Mesenchymal stem cell (in vitro differentiated cells and primary cell): Measurements from ENCODE around the gene ENO1.

Experiments
- DNase-seq: peaks from one replicate; pipeline ENCODE4 v3.0.0-alpha.2; 2013
- H2AFZ ChIP-seq: one replicate; pipeline ENCODE4 v1.6.1; 2013; ENCODE audit warnings: low read depth, mild to moderate bottlenecking, control low read depth, inconsistent platforms, low read length, moderate library complexity
- H2AK5ac ChIP-seq: 2 replicates; pipeline ENCODE4 v1.6.1; 2013; ENCODE audit warnings: low read length, moderate library complexity, mild to moderate bottlenecking, inconsistent platforms; ENCODE audit not compliant: severe bottlenecking
- H2BK120ac ChIP-seq: one replicate; pipeline ENCODE4 v1.6.1; 2013; ENCODE audit warnings: low read depth, mild to moderate bottlenecking, inconsistent platforms, low read length, moderate library complexity
- H2BK12ac ChIP-seq, 2 experiments: one replicate each; pipeline ENCODE4 v1.6.1; 2013; ENCODE audit warnings: inconsistent platforms in 2 of 2, low read length in 2 of 2, mild to moderate bottlenecking in 2 of 2, moderate library complexity in 2 of 2, control low read depth in 1 of 2
- H2BK15ac ChIP-seq: one replicate; pipeline ENCODE4 v1.6.1; 2013; ENCODE audit warnings: mild to moderate bottlenecking, low read depth, inconsistent platforms; ENCODE audit not compliant: poor library complexity, severe bottlenecking
- H2BK5ac ChIP-seq: 2 replicates; pipeline ENCODE4 v1.6.1; 2013; ENCODE audit warnings: low read depth, mild to moderate bottlenecking, low read length, control low read depth, inconsistent platforms; ENCODE audit not compliant: poor library complexity, severe bottlenecking
- H3K14ac ChIP-seq, 2 experiments: one replicate each; pipeline ENCODE4 v1.6.1; 2013; ENCODE audit warnings: inconsistent platforms in 2 of 2, low read length in 2 of 2, control low read depth in 1 of 2, mild to moderate bottlenecking in 1 of 2, moderate library complexity in 1 of 2
- H3K18ac ChIP-seq, 2 experiments: one replicate each; pipeline ENCODE4 v1.6.1; 2013; ENCODE audit warnings: inconsistent platforms in 2 of 2, low read length in 2 of 2, control low read depth in 1 of 2, low read depth in 1 of 2, mild to moderate bottlenecking in 1 of 2
- H3K23ac ChIP-seq, 2 experiments: one replicate each; pipeline ENCODE4 v1.6.1; 2013; ENCODE audit warnings: inconsistent platforms in 2 of 2, low read length in 2 of 2, mild to moderate bottlenecking in 2 of 2, moderate library complexity in 2 of 2, control low read depth in 1 of 2
- H3K27ac ChIP-seq: 2 replicates; pipeline ENCODE4 v1.5.1; 2013; ENCODE audit warnings: mild to moderate bottlenecking, moderate library complexity, low read length, control low read depth, inconsistent platforms; ENCODE audit not compliant: poor library complexity, severe bottlenecking
- H3K27me3 ChIP-seq, 2 experiments: 2 replicates each; pipeline versions ENCODE4 v1.6.1 to v1.7.0; 2013; ENCODE audit warnings: low read length in 2 of 2, mild to moderate bottlenecking in 2 of 2, moderate library complexity in 2 of 2, control low read depth in 1 of 2, inconsistent platforms in 1 of 2; ENCODE audit not compliant: control insufficient read depth in 1 of 2, insufficient read depth in 1 of 2
- H3K36me3 ChIP-seq, 2 experiments: 2 replicates each; pipeline versions ENCODE4 v1.6.1 to v1.7.0; 2013; ENCODE audit warnings: low read length in 2 of 2, control low read depth in 1 of 2, inconsistent platforms in 1 of 2, low read depth in 1 of 2, mild to moderate bottlenecking in 1 of 2; ENCODE audit not compliant: insufficient read depth in 2 of 2, control insufficient read depth in 1 of 2
- H3K4ac ChIP-seq, 2 experiments: one replicate each; pipeline ENCODE4 v1.6.1; 2013; ENCODE audit warnings: inconsistent platforms in 2 of 2, low read length in 2 of 2, mild to moderate bottlenecking in 2 of 2, moderate library complexity in 2 of 2, control low read depth in 1 of 2, low read depth in 1 of 2
- H3K4me1 ChIP-seq: 2 replicates; pipeline ENCODE4 v1.6.1; 2013; ENCODE audit warnings: low read depth, low read length, control low read depth; ENCODE audit not compliant: control insufficient read depth, insufficient read depth
- H3K4me2 ChIP-seq: 2 replicates; pipeline ENCODE4 v1.6.1; 2013; ENCODE audit warnings: low read length, mild to moderate bottlenecking, inconsistent platforms; ENCODE audit not compliant: poor library complexity, severe bottlenecking
- H3K4me3 ChIP-seq, 2 experiments: 2 replicates each; pipeline versions ENCODE4 v1.5.1 to v1.7.0; 2013; ENCODE audit warnings: low read length in 2 of 2, mild to moderate bottlenecking in 2 of 2, control low read depth in 1 of 2, low read depth in 1 of 2; ENCODE audit not compliant: insufficient read depth in 1 of 2
- H3K79me1 ChIP-seq: replicated peaks from 2 replicates; pipeline ENCODE4 v1.6.1; 2013; ENCODE audit warnings: mild to moderate bottlenecking, control low read depth, low read length, inconsistent platforms; ENCODE audit not compliant: poor library complexity, severe bottlenecking
- H3K9ac ChIP-seq: 2 replicates; pipeline ENCODE4 v1.7.0; 2013; ENCODE audit warnings: mild to moderate bottlenecking, low read length, moderate library complexity
- H3K9me3 ChIP-seq: 2 replicates; pipeline ENCODE4 v1.7.0; 2013; ENCODE audit warnings: mild to moderate bottlenecking, low read length; ENCODE audit not compliant: control insufficient read depth
- H4K8ac ChIP-seq: one replicate; pipeline ENCODE4 v1.6.1; 2013; ENCODE audit warnings: inconsistent platforms, mild to moderate bottlenecking, low read length, moderate library complexity
- H4K91ac ChIP-seq: one replicate; pipeline ENCODE4 v1.6.1; 2013; ENCODE audit warnings: mild to moderate bottlenecking, low read length, inconsistent platforms
- WGBS: methylation state at CpG from one replicate; pipeline ENCODE4 v1.1.7; 2013; ENCODE audit warnings: mixed read lengths; 5-methylcytosine and 5-hydroxymethylcytosine counted together

Gene ENO1

DNA sequence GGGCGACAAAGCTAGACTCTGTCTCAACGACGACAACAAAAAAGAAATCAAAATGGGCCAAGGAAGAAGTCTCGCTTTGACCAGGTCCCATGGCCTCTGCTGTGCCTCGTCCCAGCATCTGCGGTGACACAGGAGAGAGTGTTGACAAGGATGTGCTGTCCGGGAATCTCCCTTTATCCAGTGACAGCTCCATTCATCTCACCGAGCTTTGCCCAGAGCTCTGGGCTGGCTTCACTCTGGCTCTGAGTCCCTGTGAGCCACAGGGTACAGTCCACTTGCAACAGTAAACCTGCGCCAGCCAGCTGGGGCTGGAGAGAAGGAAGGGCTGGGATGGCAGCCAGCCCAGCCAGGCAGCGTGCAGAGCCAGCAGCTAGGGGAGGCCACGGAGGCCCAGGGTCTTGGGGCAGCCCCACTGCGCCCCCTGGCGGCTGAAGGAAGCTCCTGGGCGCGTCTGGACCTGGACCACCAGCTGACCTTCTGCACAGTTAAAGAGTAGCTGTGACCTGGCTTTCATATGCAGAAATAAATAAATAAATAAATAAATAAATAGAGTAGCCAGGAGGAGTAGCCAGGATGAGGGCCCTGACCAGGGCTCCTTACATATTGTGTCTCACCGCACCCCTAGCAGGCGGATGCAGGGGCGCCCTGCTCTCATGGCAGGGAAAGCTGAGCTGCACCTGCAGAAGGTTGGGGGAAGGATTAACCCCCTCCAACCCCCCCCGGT lies 29.7 kb downstream of the ENO1 start:
- Histone ChIP-seq H3K27me3 (peaks cover 0 to 12% of the 10 kb centered on the region in 2 experiments), H2BK12ac (peak overlapping the region; percentile 11 to 74), H3K79me1 (no peaks in the 10 kb centered on the region), H3K36me3 (no peaks in the 10 kb centered on the region), H3K9ac (peak overlapping the region; percentile 44), H3K14ac (no peak overlapping the region), H2AFZ (no peak overlapping the region), H3K4ac (peak overlapping the region; percentile 4 to 6), H3K4me3 (no peak overlapping the region), H3K18ac (no peak overlapping the region), H3K27ac (no peak overlapping the region), H4K8ac (peak overlapping the region; percentile 57), H3K4me1 (peaks cover 10% of the 10 kb centered on the region), H3K4me2 (no peak overlapping the region), H3K9me3 (no peaks in the 10 kb centered on the region), H2AK5ac (no peak overlapping the region), H2BK15ac (no peak overlapping the region), H4K91ac (no peak overlapping the region), H2BK5ac (no peak overlapping the region), H3K23ac (no peak overlapping the region), H2BK120ac (peak overlapping the region; percentile 35)
- WGBS: 68% methylated on average over 15 of the region's 19 CpGs
- DNase-seq: peak; percentile 90

DNA sequence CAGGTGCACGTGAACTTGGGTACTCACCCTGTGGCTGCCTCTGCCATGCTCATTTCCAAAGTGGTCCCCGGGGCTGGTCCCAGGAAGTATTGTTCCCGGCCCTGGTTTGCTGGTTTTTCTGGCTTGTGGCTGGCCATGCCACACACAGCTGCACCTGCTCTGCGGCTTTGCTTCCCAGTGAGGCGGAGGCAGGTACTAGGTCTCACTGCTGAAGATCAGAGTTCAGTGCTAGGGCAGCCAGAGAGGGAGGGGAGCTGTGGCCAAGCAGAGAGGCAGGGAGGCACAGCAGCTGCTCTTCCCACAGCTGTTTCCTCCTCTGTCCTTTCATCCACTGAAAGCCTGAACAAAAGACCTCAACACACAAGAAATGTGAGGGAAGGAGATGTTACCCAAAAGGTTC lies 30.5 kb downstream of the ENO1 start:
- Histone ChIP-seq H3K79me1 (no peaks in the 10 kb centered on the region), H2AK5ac (no peak overlapping the region), H3K4me2 (no peak overlapping the region), H2BK15ac (peak overlapping the region; percentile 6), H3K4ac (no peak overlapping the region), H3K9me3 (peaks cover 6% of the 10 kb centered on the region), H2AFZ (no peak overlapping the region), H2BK120ac (no peak overlapping the region), H3K14ac (no peak overlapping the region), H3K18ac (no peak overlapping the region), H4K91ac (peak overlapping the region; percentile 25), H3K23ac (no peak overlapping the region), H3K36me3 (no peaks in the 10 kb centered on the region), H3K4me3 (no peak overlapping the region), H3K27ac (no peak overlapping the region), H3K9ac (no peak overlapping the region), H3K4me1 (peaks cover 8% of the 10 kb centered on the region), H2BK5ac (no peak overlapping the region), H3K27me3 (peaks cover 0 to 17% of the 10 kb centered on the region in 2 experiments), H4K8ac (no peak overlapping the region), H2BK12ac (peak overlapping the region; percentile 43 to 55)
- 92% methylated on average over 4 of the region's 5 CpGs for WGBS
- DNase-seq: no peak

DNA sequence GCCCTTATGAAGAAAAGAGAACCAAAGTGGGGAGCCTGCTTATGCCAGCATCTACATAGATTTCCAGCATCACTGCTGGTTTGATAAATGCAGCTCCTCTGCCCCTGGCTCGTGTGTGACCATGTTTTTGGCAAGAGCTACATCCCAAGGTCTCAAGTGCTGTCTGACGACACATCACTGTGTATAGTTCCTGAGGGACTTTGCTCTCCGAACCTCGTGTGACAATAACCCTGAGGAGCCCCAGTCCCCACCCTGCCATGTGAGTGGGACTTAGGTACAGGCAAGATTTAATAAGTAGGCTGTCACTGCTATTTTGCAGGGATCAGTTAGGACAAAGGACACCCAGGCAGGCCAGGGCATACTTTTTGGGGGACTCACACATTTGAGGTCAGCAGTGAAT lies 32.2 kb downstream of the ENO1 start:
- Histone ChIP-seq H3K14ac (no peak overlapping the region), H3K4ac (no peak overlapping the region), H2BK5ac (no peak overlapping the region), H4K8ac (no peak overlapping the region), H2AFZ (no peak overlapping the region), H3K4me3 (no peak overlapping the region), H3K9me3 (peaks cover 9% of the 10 kb centered on the region), H2BK15ac (no peak overlapping the region), H3K36me3 (no peaks in the 10 kb centered on the region), H4K91ac (no peak overlapping the region), H3K9ac (no peak overlapping the region), H3K23ac (no peak overlapping the region), H2AK5ac (no peak overlapping the region), H3K4me1 (peaks cover 6% of the 10 kb centered on the region), H2BK12ac (no peak overlapping the region), H3K79me1 (no peaks in the 10 kb centered on the region), H2BK120ac (no peak overlapping the region), H3K18ac (peak overlapping the region in 1 of 2 experiments; percentile 38), H3K27ac (no peak overlapping the region), H3K4me2 (no peak overlapping the region), H3K27me3 (peaks cover 0 to 18% of the 10 kb centered on the region in 2 experiments)
- no peak for DNase-seq
- WGBS: 83% methylated on average over 4 of the region's 4 CpGs

DNA sequence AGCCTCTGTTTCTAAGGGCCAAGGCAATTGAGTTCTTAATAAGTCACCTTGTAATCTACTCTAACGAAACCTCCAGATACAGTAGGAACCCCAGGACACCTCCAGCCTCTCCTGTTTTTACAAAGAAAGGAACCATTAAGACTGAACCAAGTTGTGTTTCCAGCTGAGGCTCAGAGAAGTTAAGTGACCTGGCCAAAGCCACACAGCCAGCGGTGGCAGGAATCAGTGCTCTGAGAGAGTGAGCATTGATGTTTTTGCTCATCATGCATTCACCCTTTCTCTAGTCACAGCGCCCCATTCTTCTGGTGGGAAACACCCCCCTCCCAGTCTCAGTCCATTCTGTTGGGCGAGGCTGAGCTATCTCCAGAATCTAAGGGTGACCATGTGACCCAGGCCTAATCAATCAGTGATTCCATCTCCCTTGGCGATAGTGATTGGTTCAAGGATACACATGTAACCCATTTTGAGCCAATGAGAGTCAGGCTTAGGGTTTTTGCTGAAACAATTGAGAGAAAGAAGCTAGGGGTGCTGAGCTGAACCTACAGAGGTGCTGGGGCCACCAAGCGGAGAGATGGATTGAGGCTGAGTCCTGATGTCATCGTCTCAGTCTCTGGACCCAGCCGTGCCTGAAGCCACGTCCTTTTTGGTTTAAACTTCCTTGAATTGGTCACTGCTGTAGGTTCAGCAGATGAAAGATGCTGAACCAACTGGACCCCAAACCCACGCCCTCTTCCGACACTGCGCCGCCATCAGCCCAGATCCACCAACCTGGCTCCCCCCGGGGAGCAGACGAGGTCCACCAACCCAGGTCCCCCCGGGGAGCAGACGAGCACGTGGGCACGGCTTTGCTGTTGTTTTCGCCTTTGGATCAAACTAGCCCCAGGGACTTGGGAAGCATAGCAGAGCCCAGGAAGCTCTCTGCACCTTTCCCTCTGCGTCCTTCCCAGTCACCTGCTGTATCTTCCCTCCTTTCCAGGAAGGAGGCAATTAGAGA lies 33.1 kb downstream of the ENO1 start:
- Histone ChIP-seq H3K23ac (no peak overlapping the region), H2AFZ (no peak overlapping the region), H2AK5ac (no peak overlapping the region), H3K9me3 (peaks cover 9% of the 10 kb centered on the region), H4K91ac (no peak overlapping the region), H2BK15ac (no peak overlapping the region), H3K18ac (no peak overlapping the region), H3K4me2 (no peak overlapping the region), H3K9ac (no peak overlapping the region), H3K27ac (no peak overlapping the region), H4K8ac (no peak overlapping the region), H3K4me3 (no peak overlapping the region), H3K14ac (no peak overlapping the region), H3K4me1 (peaks cover 6% of the 10 kb centered on the region), H3K79me1 (no peaks in the 10 kb centered on the region), H2BK120ac (no peak overlapping the region), H3K36me3 (no peaks in the 10 kb centered on the region), H3K27me3 (peaks cover 0 to 18% of the 10 kb centered on the region in 2 experiments), H2BK12ac (no peak overlapping the region), H2BK5ac (no peak overlapping the region), H3K4ac (no peak overlapping the region)
- DNase-seq: no peak
- 92% methylated on average over 21 of the region's 21 CpGs for whole genome bisulfite sequencing
